Mucosa of stomach (tissue), 1 donor: Measurements from ENCODE around the gene EP400.

Experiments
- H3K27me3 ChIP-seq: one replicate; pipeline ENCODE4 v1.7.0; 2013; ENCODE audit warnings: mild to moderate bottlenecking, low read length; ENCODE audit not compliant: control insufficient read depth, insufficient read depth
- H3K36me3 ChIP-seq: one replicate; pipeline ENCODE4 v1.7.0; 2013; ENCODE audit warnings: low read length; ENCODE audit not compliant: control insufficient read depth, insufficient read depth
- H3K4me1 ChIP-seq: one replicate; pipeline ENCODE4 v1.7.0; 2013; ENCODE audit warnings: mild to moderate bottlenecking, low read length; ENCODE audit not compliant: control insufficient read depth, insufficient read depth
- H3K4me3 ChIP-seq: one replicate; pipeline ENCODE4 v1.7.0; 2013; ENCODE audit warnings: low read length
- H3K9ac ChIP-seq: one replicate; pipeline ENCODE4 v1.7.0; 2013; ENCODE audit warnings: mild to moderate bottlenecking, low read length, moderate library complexity
- H3K9me3 ChIP-seq: one replicate; pipeline ENCODE4 v1.7.0; 2013; ENCODE audit warnings: mild to moderate bottlenecking, low read length, moderate library complexity; ENCODE audit not compliant: control insufficient read depth
- donor health status: Pancreatic carcinoma.

Gene EP400

DNA sequence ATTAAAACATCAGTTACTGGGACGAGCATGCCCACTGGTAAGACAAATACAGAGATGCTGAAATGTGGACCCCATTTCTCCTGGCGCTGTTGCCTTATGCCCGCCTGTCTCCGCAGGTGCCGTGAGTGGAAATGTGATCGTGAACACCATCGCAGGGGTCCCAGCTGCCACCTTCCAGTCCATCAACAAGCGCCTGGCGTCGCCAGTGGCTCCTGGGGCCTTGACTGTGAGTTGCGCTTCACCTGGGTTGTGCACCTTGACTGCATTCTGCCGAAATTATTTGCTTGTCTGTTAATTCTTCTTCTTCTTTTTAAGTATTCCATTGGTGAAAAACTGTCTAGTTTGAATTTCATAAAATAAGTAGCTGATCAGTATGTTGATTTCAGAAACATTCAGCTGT is 105.2 kb downstream of the EP400 start:
- H3K4me1 ChIP-seq = no peaks in the 10 kb centered on the region
- no peaks in the 10 kb centered on the region for H3K9me3 ChIP-seq
- H3K36me3 ChIP-seq = no peaks in the 10 kb centered on the region
- no peak overlapping the region for H3K9ac ChIP-seq
- no peaks in the 10 kb centered on the region for H3K27me3 ChIP-seq
- H3K4me3 ChIP-seq = no peak overlapping the region

DNA sequence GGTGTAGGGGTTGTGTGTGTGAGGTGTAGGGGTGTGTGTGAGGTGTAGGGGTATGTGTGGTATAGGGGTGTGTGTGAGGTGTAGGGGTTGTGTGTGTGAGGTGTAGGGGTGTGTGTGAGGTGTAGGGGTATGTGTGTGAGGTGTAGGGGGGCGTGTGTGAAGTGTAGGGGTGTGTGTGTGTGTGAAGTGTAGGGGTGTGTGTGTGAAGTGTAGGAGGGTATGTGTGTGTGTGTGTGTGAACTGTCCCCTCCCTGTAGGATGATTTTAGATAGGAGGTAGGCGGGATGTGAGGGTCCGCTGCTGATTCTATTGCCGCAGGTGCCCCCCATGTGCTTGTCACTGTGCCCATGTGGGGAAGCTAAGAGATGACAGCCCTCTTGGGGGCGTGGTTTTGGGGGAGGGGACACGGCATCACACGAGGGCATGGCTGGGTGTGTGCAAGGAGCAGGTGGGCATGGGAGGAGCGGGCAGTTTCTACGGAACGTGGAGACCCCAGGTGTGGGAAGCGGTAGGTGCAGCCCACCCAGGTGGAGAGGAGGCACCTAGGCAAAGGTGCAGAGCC is 105.9 kb downstream of the EP400 start:
- Histone ChIP-seq H3K4me3 (no peak overlapping the region), H3K27me3 (no peaks in the 10 kb centered on the region), H3K9me3 (no peaks in the 10 kb centered on the region), H3K36me3 (no peaks in the 10 kb centered on the region), H3K9ac (no peak overlapping the region), H3K4me1 (no peaks in the 10 kb centered on the region)

DNA sequence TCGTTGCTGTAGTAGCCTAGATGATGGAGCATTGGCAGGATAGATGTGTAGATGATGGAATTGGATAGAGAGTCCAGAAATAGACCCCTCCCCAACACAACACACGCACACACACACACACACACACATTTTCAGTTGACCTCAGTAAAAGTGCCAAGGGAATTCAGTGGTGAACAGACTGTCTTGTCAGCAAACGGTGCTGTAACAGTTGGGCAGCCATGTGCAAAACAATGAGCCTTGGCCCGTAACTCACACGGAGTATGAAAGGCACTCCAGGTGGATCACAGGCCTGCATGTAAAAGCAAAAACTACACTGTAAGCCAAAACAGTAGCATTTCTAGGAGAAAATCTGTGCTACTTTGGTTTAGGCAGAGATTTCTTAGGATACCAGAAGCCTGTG is 106.6 kb downstream of the EP400 start:
- Histone ChIP-seq H3K36me3 (no peaks in the 10 kb centered on the region), H3K27me3 (no peaks in the 10 kb centered on the region), H3K4me1 (no peaks in the 10 kb centered on the region), H3K9ac (no peak overlapping the region), H3K9me3 (no peaks in the 10 kb centered on the region), H3K4me3 (no peak overlapping the region)

DNA sequence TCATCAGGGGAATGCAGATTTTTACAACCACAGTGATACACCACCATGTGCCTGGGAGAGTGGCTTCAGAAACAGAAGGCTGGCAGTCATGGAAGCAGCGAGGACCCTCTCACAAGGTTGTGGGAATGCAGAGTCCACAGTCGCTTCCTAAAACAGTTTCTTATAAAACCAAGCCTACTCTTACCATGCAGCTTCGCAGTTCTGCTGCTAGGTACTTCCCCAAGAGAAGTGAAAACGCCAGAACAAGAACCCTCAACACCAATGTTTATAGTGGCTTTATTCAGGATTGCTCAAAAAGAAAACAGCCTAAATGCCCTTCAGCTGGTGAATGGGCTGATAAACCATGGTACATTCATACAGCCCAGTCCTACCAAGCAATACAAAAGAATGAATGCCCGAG is 107.2 kb downstream of the EP400 start:
- Histone ChIP-seq H3K27me3 (no peaks in the 10 kb centered on the region), H3K9me3 (no peaks in the 10 kb centered on the region), H3K36me3 (no peaks in the 10 kb centered on the region)

DNA sequence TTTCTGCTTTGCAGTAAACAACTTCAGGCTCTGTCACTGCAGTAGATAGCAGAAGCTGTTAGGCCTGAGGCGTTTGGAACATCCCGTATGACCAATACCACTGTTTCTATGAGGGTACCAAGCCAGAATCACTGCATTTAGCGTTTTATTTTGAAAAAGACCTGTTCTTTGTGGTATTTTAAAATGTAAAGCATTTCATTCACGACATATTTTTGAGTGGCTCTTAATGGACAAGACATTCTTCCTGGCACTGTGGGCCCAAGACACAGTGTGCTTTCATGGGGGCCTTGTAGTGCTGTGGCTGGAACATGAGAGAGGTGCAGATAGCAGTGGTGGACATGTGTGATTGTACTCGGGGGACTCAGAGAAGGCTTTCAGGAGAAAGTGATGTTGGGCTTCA is 107.9 kb downstream of the EP400 start:
- Histone ChIP-seq H3K4me1 (no peaks in the 10 kb centered on the region), H3K36me3 (no peaks in the 10 kb centered on the region), H3K4me3 (no peak overlapping the region), H3K27me3 (no peaks in the 10 kb centered on the region), H3K9ac (no peak overlapping the region), H3K9me3 (no peaks in the 10 kb centered on the region)

More for the DNA sequence above, 107.2 kb downstream of the EP400 start:
- Histone ChIP-seq H3K4me1 (no peaks in the 10 kb centered on the region), H3K4me3 (no peak overlapping the region), H3K9ac (no peak overlapping the region)

DNA sequence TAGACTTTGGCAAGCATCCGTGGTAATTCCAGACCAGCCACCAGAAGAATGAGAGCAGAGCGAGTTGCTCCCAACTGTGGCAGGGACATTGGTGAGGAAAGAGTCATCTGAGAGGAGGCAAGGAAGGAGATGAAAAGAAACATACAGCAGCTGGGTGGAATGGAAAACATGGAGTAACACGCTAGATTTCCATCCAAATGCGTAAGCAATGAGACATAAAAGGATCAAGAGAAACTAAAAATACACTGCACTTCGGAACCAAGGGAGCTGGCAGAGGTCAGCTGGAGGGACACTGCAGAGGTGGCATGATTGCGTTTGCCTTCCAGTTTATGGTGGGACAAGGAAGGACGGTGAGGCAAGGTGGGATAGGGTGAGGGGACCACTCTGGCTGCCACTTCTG is 111.5 kb downstream of the EP400 start:
- H3K36me3 ChIP-seq = no peaks in the 10 kb centered on the region
- no peaks in the 10 kb centered on the region for H3K27me3 ChIP-seq
- H3K4me3 ChIP-seq = no peak overlapping the region
- no peak overlapping the region for H3K9ac ChIP-seq
- H3K9me3 ChIP-seq = no peaks in the 10 kb centered on the region
- no peaks in the 10 kb centered on the region for H3K4me1 ChIP-seq

DNA sequence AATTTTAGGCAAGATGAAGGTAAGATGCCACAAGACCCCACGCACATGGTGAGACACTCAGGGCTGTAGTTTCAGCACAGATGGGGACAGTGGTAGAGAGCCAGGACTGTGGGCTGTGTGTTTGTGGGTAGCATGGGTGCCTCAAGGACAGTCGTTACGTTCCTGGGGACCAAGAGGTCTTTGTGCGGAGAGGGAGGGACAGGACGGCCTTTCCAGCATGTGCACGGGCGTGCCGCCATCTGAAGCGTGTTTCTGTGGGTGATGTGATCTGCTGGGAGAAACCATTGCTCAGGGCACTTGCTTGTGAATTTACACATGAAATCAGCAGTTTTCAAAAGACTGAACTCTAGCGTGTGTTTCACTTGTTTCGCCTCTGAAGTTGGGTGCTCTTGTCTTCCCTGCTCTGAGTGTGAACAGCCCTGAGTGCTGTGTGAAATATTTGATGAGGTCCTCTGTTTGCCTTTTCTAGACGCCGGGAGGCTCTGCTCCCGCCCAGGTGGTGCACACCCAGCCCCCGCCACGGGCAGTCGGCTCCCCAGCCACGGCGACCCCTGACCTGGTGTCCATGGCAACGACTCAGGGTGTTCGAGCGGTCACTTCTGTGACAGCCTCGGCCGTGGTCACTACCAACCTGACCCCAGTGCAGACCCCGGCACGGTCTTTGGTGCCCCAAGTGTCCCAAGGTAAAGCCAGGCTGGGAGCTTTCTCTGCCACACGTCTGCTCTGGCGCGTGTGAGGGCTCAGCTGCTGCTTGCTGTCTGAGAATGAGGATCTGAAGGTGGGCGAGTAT is 112.1 kb downstream of the EP400 start:
- Histone ChIP-seq H3K9me3 (no peaks in the 10 kb centered on the region), H3K4me3 (no peak overlapping the region), H3K36me3 (no peaks in the 10 kb centered on the region), H3K27me3 (no peaks in the 10 kb centered on the region), H3K4me1 (no peaks in the 10 kb centered on the region), H3K9ac (no peak overlapping the region)

DNA sequence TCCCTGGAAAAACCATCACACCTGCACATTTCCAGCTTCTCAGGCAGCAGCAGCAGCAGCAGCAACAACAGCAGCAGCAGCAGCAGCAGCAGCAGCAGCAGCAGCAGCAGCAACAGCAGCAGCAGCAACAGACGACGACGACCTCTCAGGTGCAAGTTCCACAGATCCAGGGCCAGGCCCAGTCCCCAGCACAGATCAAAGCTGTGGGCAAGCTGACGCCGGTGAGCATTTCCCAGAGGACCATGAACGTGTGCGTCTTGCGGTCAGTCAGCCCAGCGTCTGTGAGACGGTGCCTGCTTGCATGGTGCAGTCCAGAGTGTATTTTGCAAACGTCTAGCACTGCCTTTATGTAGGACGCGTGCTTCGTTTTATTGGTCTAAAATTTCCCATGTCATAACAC is 112.7 kb downstream of the EP400 start:
- H3K4me1 ChIP-seq = no peaks in the 10 kb centered on the region
- no peak overlapping the region for H3K9ac ChIP-seq
- no peaks in the 10 kb centered on the region for H3K36me3 ChIP-seq
- H3K9me3 ChIP-seq = no peaks in the 10 kb centered on the region
- H3K4me3 ChIP-seq = no peak overlapping the region
- H3K27me3 ChIP-seq = no peaks in the 10 kb centered on the region

DNA sequence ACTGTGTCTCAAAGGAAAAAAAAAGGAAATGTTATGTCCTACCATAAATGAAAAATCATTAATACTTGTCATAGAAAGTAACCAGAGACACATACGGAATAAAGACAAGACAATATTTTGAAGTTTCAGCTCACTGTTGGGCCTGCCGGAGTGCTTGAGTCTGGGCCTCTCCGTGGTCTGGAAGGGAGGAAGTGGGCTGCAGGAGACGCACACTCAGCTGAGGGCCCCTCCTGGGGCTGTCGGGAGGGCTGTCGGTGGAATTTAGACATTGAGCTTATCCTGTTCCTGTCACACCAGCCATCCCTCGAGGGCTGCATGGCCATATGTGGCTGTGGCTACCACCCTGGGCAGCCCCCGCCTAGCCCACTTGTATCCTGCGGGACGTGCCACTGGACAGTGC is 113.7 kb downstream of the EP400 start:
- no peaks in the 10 kb centered on the region for H3K36me3 ChIP-seq
- H3K4me1 ChIP-seq = no peaks in the 10 kb centered on the region
- no peak overlapping the region for H3K9ac ChIP-seq
- H3K27me3 ChIP-seq = no peaks in the 10 kb centered on the region
- H3K4me3 ChIP-seq = no peak overlapping the region
- H3K9me3 ChIP-seq = no peaks in the 10 kb centered on the region

DNA sequence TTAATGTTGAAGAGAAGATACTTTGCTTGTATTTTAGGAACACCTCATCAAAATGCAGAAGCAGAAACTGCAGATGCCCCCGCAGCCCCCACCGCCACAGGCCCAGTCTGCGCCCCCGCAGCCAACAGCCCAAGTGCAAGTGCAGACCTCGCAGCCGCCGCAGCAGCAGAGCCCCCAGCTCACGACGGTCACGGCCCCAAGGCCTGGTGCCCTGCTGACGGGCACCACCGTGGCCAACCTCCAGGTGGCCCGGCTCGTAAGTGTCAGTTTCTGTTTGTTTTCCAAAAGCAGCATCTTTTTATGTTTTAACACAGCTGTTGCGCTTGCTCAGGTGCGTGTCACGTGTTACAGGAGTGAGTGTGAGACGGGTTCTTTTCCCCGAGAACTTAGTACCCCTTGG is 114.9 kb downstream of the EP400 start:
- H3K4me3 ChIP-seq = no peak overlapping the region
- H3K36me3 ChIP-seq = no peaks in the 10 kb centered on the region
- no peaks in the 10 kb centered on the region for H3K9me3 ChIP-seq
- no peak overlapping the region for H3K9ac ChIP-seq
- H3K27me3 ChIP-seq = no peaks in the 10 kb centered on the region
- no peaks in the 10 kb centered on the region for H3K4me1 ChIP-seq

DNA sequence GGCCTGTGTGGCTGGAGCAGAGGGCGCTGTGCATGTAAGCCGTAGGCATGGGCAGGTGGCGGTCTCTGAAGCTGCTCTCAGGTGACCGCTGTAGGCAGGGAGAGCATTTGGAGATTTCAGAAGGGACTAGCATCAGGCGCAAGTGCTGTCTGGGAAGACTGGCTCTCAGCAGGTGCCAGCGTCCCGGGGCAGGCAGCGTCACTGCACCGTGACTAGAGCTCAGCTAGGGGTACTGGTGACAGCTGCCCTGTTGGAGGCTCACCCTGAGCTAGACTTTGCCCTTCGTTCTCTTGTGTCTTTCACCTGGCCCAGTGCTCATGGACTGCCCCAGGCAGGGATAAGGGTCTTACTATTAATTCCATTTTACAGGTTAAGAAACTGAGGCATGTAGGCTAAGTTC is 115.5 kb downstream of the EP400 start:
- Histone ChIP-seq H3K4me1 (no peaks in the 10 kb centered on the region), H3K36me3 (no peaks in the 10 kb centered on the region), H3K9ac (no peak overlapping the region), H3K4me3 (no peak overlapping the region), H3K9me3 (no peaks in the 10 kb centered on the region), H3K27me3 (no peaks in the 10 kb centered on the region)

DNA sequence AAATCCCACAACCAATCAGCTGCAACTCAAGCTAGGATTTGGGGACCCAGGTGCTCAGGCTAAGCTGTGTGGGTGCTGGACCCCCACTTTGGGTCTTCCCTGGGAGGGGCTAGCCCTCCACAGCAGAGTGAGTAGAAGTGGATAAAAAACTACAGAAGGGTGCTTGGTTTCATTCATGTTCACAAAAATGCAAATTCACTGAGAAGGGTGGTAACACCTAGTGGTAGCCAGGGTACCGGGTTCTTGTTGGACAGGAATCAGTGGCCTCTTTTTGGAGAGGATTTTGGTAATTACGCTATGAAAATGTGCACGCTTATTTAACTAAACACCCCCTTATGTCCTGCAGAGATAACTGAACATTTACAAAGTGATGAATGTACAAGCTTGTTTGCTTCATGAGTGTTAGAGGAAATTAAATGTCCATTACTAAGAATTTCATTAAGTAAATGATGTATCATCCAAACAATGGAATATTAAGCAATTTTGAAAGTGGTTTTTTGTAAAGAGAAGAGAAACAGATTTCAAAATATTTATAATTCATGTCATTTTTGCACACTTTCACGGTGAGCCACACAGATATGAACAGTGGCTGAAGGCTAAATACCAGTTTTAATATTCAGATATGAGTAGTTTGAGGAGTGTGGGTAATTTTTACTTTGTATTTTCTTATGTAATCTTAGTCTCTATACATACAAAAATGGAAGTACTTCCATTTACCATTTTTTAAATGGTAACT is 116.0 kb downstream of the EP400 start:
- Histone ChIP-seq H3K36me3 (no peaks in the 10 kb centered on the region), H3K27me3 (no peaks in the 10 kb centered on the region)

More for the DNA sequence above, 116.0 kb downstream of the EP400 start:
- no peak overlapping the region for H3K4me3 ChIP-seq
- no peak overlapping the region for H3K9ac ChIP-seq
- H3K4me1 ChIP-seq = no peaks in the 10 kb centered on the region
- no peaks in the 10 kb centered on the region for H3K9me3 ChIP-seq
